Embryonic facial prominence (tissue), 1 donor: ENCODE results near the gene TMEM18.

Experiments used
- DNase-seq: peaks from one replicate; pipeline ENCODE4 v3.0.0-alpha.2; 2016; ENCODE audit errors: extremely low spot score

TMEM18 gene

DNA sequence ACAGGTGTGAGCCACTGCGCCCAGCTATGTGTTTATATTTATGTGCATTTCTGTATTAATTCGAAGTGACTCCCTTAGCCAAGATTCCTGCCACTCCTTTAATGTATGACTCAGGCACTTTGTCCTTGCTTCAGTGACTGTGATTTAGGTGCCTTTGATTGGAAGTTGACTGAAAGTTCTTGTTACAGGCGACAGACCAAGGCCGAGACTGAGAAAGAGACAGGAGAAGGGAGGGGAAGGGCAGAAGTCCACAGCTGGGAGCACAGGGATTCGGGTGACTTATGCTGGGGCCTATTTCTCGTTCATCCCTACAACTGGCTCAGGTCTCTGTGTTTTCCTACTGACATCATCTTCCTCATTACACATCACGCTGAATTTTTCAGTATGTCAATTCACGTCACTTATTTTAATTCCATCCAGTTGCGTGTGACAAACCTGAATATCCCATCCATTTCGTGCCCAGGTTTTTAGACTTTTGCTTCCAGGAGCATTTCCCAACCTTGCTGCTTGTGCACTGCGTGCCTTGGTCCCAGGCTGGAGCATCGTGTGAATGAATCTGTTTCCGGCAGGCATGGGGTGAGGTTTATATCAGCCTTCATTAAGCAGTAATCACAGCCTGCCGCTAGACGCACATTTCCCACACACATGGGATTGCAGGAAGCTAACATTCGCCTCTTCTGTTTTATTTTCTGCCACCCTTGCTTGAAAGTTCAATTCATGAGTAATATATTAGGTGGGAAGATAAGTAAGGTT, 42.4 kb downstream of the TMEM18 start:
- no peak for DNase-seq

DNA sequence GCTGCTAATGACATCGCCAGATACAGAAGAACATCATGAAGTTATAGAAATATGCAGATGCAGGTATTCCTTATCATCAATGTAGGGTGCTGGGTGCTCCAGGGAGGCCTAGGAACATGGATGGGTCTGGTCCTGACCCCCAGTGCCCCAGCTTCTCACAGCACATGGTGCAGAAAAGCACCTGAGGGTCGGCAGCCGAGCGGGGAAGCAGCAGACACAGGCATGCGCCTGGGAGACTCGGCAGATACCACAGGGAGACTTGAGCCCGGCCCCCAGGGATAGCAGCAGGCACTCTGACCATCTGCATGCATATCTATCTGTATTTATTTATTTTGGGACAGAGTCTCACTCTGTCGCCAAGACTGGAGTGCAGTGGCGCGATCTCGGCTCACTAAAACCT, 43.2 kb downstream of the TMEM18 start:
- no peak for DNase-seq

DNA sequence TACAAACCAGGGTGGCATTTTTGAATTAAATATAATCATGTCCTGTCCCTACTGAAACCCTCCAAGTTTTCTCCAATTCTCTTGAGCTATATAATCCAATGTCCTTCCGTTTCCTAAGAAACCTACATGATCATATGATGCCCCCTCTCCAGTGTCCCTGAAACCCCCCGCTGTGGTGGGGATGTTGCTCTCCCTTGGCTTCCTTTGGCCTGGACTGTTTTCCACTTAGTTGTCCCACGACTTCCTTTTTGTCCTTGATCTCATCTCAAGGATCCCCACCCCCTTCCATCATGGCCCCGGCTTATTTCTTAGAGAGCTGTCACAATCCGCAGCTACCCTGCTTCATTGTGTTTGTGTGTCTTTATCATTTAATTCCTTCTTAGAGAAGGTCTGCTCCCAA, 43.8 kb downstream of the TMEM18 start:
- no peak for DNase-seq

DNA sequence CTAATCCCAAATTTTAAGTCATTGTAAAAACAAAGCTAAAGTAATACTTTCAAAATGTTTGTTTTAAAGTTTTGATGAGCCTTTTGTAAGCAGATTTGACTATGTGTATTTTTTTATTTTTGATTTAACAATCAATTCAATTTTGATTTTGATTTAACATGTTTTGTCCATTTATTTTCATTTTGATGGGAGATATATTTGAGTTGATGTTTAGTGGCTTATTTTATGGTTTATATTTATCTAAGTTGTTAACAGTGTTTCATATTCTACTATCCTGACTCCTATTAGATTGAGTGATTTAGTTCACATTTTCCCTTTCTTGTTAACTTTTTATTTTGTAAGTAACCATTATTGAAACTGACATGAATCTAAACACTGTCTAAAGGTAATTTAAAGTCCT, 44.7 kb downstream of the TMEM18 start:
- DNase-seq: no peak

DNA sequence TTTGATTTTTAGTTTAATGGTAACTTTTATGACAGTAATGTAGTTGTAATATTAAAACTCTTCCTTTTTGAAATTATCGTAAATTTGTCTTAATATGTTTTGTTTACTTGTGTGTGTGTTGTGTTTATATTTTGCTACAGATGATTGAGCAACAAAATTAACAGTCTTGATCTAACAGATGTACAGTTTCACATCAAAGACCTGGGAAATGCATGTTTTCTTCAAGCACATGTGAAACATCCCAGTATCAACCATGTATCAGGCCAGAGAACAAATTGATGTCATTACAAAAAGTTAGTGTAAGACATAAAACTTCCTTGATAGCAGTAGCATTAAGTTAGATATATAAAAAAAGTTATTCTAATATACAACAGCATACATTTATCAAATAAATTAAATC, 45.5 kb downstream of the TMEM18 start:
- DNase-seq: no peak

DNA sequence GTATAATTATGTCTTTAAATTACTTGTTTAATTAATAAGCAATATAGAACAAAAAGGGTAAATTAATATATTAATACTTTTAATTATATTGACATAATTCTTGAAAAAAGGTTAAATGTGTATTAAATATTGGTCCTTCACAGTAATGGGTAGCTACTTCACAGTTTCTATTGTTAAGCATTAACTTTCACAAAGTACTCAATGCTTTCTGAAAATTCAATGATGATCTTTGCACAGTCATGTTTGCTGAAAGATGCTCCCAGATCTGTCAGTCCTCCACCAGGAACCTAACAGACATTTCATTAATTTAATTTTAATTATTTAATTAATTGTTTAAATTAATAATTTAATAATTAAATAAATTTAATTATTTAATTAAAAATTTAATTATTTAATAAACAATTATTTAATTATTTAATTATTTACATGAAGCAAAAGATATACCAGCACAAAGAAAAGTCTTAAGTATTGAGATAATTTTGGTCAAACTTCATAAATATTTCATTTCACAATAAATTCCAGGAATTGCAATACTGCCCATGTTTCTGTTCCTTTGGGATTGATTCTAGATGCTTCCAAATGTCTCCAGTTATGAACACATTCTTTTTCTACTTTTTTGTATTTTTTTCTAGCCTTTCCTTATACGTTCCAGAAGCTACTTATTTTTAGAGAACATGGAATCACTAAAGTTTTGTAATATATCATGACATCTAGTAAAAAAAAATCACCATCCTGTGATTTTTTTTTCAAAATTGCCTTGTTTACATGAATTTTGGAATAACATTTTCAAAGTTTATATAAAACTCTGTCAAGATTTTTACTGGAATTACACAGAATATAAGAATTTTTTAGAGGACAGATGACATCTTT, 46.5 kb downstream of the TMEM18 start:
- no peak for DNase-seq

DNA sequence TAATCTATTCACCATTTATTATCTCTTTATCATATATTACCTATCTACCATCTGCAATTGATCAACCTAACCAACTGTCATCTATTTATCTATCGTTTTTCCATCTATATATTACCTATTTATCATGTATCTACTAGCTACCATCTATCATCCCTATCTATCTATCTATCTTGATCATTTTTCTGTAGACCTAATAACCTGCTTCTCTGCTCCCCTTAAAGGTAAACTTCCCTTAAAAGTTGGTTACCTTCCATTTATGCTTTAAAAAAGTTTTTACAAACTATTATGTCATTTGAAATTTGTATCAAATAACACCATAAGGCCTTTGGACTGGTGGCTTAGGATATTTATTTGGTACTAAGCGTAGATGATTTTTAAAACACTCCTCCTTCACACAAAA, 47.2 kb downstream of the TMEM18 start:
- no peak for DNase-seq

DNA sequence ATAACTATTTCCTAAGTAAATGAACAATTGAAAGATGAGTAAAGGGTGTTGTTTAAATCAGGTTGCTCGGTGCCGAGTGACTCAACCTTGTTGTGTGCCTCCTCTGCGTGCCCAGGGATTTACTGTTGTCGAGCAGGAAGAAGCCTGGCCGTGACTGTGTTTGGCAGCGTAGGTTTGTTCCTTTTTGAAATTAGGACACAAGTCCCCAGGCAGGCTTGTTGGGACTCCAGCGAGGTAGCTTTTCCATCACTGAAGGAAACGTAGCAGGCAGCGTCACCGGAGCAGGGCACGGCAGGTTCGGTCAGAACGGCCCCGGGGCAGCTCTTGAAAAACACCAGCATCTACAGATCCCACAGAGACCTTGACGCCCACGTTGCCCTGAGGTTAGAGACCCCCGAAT, 48.6 kb downstream of the TMEM18 start:
- no peak for DNase-seq

DNA sequence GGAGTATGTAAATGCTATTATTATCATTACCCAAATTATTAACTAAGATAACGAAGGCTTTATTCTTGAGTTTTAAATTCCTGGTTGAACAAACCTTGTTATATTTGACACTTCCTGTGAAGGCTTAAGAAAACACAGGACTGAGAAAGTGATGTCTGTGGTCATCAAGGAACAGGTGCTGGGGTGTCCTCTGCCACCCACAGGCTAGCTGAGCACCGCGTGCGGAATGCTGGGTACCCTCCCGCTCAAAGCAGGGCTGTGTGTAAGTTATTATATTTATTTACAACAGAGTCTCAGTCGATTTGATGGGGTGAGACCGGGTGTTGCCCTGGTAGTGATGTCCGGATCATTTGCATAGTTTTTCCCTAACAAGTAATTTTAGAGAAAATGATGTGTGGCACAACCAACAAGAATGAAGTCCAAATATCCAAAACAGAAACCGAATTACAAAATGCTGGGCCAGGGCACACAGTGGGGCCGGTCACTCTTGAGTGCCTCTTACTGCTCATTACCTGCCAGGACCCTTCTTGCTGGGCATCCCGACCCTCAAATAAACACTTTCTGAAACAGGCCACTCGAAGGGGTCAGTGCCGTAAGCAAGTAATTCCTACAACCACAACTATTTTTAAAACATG, 49.2 kb downstream of the TMEM18 start:
- DNase-seq: no peak

DNA sequence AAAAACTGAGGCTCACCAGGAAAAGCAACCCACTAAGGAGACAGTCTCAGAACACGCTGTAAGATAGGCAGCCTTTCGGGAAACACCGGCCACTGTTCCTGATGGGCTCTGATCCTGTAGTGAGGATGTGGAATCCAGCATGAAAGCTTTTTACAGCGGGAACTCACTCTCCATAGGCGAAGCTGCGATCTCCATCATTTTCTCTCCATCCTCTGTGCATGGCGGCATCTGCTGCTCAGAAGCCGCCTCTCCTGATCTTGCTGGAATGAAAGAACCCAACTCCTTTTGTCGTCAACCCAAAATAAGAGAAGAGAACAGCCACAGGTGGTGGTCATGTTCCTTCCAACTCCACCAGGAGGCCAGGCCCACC, 49.9 kb downstream of the TMEM18 start:
- DNase-seq: no peak

DNA sequence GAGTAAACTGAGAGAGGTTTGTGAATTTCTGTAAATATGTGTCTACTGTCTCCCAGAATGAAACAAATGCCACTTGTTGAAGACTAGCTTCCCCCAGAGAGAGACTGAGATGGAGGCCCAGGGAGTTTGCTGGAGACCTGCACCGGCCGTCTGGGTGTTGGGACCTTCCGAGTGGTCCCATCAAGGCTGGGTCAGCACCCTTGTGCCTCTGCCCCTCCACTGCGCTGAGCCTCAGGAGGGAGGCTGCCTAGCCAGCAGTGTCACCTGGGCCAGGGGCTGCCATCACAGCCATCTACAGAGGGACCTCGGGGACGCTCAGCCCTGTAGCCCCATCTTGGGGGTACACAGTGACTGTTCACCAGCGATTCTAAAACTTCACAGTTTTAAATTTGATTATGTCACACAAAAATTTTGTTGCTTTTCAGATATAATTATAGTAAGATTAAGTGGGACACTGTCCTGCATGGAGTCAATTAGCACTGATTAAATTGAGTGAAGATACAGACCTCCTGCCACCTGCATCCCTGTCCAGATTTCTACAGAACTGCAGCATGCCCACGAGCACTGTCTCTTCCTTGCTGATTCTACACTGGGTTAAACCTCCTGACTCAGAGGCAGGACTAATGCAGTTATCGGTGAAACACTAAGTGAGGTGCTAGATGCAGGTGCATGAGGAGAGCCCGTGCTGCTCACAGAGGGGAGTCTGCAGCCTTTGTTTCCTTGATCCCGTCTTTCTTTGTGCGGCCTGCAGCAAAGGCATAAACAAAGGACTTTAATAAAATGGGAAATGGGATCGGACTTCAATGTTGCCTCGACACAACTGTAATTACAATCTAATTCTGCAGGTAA, 50.5 kb downstream of the TMEM18 start:
- DNase-seq: no peak

DNA sequence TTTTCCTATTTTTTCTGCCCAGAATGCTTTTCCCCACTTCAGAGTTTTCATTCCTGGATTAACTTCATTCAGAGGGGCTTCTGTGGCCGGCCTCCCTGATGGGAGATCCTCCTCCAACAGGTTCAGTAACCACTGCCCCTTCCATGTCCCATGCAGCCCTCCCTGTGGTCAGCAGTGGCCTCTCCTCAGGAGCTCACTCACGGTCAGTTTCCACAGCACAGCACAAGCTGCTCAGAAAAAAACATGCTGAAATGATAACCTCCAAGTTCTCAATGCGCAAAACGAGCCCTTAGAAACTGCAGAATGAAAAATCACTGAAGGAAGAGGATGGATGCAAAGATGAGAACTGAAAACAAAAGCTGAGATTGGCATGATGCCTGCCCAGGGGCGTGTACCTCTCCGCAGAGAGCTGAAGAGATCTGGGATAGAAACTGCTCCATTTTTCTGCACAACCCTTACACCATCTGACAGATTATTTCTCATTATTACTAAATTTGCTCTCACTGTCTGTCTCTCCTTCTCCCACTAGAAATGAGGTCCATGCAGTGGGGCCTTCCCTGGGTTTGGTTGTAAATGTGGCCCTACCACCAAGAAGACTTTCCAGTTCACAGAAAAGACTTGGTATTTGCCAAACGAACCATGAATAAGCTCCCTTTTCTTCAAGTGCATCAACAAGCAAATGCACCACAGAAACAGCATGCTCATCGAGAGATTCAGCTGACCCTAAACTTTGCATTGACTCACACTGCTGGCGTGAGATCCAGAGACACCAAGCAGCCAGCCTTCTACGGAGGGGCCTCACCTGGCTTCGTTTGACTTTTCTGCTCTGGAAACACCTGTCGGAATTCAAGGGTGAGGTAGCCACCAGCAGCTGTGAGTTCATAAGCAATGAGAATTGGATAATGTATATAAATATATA, 51.5 kb downstream of the TMEM18 start:
- DNase-seq: no peak

DNA sequence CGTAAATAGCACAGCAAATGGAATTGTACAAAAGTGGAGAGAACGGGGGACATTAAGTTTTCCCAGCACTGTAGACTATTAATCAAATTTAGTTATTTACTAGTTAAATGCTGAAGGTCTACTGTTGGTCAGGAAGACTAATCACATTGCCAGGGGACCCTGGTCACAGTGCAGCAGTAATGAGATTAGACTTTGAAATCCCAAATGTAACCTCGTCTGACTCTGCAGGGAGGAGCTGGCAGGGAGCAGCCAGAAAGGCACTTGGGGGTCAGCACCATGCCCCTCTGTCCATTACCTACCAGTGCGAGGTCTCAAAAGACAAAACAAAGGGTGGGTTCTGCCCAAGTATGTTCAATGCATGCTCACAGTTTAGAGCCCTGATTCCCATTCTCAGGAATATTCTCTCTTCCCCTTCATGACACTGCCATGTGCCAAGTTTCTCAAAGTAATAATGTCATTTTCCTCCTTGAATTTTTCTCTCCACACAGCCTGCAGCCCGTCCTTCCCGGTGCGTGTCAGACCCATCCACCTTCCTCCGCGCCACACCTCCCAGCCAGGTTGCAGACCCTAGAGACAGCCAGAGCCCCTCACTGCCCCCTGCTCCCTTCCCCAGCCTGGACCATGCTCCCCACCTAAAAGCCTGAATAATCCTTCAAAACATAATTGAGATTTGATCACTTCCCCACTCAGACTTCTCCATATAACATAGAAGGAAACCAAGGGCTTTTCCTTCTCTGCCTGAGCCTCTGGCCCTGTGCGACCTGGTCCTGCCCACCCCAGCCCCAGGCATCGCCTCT, 52.5 kb downstream of the TMEM18 start:
- DNase-seq: no peak

DNA sequence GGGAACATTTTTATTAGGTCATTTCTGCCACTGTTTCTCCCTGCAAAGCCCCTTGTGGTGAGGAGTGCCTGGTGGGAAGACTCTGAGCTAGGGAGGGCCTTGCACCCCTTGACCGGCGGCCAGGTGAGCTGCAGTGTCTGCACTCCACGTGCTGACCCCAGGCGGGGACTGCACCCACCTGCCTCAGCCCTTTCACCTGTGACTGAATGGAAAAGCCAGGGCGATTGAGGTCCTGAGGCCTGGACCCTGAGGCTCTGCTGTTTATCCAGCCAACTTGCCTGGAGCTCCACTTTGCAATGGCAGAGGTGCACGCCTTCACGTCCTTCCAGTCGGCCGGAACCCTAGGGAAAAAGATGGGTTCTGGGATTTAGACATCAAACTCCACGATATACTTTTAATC, 53.1 kb downstream of the TMEM18 start:
- no peak for DNase-seq

DNA sequence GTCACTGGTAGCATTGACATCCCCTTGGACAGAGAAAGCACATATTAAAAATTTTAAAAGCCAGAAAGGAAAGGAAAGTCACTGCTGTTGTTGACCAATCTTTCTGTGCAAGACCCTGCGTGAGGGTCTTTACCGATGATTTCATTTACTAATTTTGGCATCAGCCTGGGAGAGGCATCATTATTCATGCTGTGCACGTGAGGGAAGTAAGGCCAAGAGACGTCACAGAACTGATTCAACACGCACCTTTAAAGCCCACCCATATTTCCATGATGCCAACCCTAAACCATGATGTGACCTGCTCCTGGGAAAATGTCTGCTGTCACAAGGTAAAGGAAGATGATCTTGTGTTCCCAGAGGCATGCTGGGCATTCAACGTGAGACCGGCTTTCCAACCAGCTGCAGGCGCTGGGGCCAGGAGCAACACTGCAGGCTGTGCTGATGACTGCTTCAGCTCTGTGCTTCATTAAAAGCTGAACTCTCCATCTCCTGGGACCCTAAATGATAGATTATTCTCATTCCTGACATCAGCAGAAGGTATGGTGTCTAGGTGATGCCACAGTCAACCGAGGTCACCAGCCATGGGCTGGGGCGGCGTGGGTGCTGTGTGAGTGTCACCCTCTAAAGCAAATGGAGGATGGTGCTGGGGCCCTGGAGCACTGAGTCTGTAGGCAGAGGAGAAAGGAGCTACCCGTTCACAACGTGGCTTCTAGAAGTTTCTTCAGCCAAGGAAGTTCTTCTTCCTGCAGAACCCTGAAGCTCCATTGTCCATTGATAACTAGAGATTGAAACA, 53.9 kb downstream of the TMEM18 start:
- no peak for DNase-seq

DNA sequence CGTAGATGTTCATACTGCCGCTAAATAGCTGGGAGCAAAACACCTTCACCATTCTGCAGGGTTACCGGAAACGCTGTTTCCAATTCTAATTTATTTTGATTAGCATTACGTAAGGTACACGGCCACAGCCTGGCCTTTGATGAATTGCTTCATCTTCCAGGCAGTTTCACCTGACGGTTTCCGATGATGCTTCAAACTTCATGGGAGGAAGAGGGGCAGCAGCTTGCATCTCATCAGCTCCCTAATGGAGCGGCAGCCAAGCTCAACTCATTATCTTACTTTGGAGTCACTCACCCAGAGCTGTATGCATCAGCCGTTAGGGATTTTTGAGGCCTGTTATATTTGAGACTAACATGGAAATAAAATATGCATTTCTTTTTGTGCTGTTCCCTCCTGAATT, 54.8 kb downstream of the TMEM18 start:
- DNase-seq: no peak

DNA sequence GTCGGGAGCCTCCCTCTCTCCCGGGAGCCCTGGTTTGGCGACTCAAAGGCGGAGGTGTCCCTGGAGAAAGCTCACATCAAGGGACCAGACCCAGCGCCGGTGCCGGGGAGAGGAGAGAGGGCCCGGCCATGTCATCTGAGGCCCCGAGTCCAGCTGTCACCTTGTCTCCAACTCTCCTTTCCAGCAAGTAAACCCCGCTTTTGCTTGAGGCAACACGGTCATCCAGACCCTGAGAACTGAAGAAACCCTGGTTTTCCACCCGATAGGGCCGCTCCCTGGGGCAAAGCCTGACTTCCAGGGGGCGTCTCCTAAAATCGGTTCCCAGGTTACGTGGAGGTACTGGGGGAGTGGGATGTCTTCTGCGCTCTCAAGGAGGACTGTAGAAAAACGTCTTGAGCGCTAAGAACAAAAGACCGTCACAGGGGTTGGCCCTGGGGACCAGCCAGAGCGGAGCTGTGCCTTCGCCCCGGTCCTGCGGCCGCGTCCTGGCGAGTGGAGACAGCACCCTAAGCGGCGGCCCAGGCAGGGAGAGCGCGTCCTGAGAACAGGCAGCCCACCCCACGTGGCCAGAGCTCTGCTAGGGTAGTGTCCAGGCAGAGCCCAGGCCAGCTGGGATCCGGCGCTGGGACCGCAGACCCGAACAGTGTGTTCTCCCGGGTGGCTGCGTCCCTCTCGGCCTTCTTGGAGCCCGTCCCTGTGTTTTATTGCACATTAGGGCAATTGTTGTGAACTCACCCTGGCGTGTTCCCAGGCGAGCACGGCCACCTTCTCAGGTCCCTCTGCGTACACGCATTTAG, 55.7 kb downstream of the TMEM18 start:
- DNase-seq: no peak
